Activated CD8-positive, alpha-beta memory T cell treated with anti-CD3 and anti-CD28 coated beads, Interleukin-2, amount 50 U/mL, for 4 hours (primary cell): ENCODE results near the gene CNTN1.
"Not testable (repeated sequence)": the region's sequence is repeated elsewhere in the genome, so short reads cannot be mapped to it uniquely, and the experiment has no call there.

Experiments used
- DNase-seq: peaks from one replicate; pipeline ENCODE4 v3.0.0-alpha.2; 2020

Gene CNTN1

DNA sequence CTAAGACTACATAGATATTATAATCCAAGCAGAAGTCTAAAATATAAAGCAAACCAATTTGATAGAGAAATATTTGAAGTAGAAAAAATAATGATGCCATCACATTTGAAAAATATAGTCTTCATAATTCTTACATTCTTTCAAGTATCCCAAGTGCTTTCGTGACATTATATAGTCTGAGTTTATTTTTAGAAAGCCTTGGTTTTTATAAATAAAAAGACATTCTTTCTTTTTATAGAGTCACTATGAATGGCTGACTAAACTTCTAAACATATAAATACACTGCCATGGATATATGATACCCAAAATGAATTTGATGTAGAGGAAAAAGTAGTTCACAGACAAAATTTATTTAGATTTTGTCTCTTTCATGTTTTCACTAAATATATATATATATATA lies 360.8 kb downstream of the CNTN1 start:
- no peak for DNase-seq

DNA sequence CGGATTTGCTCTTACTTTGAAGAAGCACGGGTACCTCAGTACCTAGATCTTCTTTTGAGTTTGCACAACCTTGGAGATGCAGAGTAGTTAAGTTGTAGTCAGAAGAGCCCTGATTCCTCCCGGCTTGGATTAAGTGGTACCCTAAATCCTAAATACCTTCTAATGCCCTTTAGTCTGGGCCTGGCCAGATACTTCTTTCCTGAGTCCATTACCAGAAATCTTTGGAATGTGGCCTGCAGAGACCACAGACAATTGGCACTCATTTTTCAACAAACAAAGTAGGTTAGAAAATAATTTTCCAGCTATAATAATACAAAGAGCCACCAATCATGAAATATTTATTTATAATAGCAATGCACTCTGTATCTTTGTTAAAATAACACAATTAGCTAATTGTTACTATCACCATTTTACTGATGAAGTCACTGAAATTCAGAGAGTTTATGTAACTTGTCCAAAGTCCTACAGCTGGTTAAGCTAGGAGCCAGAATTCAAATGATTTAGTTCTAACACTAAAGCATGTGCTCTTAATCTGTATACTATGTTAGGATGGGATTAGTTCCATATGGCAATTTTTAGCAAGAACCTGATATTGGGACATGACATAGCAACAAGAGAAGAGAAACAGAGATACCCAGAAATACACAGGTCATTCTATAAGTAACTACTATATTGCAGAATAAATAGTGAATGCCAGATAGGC lies 363.8 kb downstream of the CNTN1 start:
- DNase-seq: no peak

DNA sequence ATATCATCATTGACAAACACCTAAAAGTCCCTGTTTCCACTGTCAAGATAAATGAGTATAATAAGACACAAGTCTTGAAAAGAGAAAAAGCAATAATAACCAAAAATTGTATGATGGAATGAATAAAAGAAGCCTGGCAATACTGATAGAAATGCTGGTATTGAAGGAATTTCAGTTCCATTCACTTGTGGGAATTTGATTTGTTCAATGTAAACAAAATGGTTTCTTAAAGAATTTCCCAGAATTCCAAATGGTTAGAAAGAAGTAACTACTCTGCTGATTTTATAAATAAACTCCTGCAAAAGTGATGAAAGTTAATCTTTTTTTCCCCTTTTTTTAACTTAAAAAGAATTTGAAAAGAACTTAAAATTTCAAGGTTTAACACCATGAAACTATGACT lies 366.0 kb downstream of the CNTN1 start:
- no peak for DNase-seq

DNA sequence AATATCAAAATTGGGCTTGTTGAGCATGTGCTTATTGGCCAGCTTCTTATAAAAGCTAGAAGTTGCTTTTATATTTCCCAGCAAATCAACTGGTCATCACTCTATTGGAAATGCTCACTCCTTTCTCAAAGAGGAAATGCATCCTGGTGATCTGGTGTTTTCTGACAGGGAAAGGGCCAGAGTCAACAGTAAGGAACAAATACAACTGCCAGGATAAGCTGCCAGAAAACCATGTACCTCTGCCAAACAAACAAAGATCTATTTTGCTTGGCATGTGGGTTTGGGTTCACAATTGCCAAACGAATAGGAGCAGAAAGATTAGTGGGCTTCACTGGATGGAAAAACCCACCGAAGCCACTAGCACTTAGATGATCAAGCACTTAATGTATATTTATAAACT lies 369.0 kb downstream of the CNTN1 start:
- no peak for DNase-seq

DNA sequence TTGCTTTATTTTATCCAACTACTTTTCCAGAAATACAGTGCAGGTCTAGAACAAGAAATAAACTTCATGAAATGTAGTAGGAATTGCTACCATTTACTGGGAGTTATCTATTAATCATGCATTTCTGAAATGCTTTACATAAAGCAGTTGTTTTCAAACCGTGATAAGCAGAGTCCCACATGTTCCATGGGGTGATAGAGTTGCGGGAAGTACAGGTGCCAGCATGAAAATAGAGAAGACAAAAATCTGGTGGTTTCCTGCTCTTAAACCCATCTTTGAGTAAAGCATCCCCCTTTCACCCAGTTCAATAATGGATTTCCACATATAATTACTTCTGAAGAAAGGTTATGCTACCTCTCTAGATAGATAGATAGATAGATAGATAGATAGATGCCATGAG lies 372.2 kb downstream of the CNTN1 start:
- DNase-seq: no peak

DNA sequence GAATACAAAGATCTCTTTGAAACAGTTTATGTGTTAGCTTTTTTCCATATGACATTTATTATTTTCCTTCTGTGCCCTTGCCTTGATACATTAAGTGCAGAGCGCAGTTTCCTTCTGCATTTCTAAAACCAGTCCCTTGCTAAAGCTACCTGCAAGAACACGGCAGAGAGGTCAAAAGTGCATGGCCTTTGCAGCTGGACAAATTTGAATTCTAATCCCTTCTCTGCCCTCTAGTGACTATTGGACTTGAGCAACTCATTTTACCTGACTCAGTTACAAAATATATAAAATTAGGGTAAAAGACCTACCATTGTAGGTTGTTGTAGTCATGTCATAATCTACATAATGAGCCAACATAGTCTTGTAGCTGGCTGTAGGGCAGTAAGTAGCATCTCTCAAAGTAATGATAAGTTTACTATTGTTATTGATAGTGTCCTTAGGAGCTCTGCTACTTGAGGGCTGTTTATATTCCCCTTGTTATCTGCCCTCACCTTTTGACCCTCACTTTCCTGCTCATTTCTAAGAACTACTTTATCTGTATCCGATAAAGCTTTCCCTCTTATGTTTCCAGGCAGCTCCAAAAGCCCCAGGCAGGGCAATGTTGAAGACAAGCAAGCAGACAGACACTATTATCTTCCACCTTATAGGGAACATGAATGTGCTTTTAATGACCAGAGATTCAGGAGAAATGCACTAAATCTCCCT lies 375.9 kb downstream of the CNTN1 start:
- no peak for DNase-seq

DNA sequence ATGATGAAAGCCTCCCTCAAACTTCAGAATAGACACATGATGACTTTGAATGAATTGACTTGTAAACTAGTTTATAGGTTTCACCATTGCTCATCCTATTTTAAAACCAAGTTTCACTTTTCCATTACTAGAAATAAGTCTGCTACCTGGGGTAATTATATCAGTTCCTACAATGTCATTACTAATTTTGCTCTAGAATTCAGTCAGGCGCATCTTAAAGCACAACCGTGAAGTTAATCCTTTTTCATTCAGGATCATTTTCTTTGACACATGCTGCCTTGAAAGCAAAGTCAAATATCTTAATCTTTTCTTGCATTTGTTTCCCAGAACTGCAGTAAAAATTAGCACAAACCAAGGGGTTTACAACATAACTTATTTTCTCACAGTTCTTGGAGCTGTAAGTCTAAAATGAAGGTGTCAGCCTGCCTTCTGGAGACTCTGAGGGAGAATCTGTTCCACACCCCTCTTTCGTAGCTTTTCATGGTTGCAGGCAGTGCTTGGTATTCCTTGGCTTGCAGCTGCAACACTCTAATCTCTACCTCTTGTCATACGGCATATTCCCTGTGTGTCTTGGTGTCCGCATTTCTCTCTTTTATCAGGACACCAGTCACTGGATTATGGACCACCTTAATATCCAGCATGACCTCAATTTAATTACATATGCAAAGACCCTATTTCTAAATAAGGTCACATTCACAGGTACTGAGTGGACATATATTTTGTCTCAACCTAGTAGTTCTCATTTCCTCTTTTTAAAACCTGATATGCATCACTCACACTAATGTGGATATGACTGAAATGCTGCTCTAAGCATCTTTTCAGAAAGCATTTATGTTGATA lies 381.6 kb downstream of the CNTN1 start:
- no peak for DNase-seq

DNA sequence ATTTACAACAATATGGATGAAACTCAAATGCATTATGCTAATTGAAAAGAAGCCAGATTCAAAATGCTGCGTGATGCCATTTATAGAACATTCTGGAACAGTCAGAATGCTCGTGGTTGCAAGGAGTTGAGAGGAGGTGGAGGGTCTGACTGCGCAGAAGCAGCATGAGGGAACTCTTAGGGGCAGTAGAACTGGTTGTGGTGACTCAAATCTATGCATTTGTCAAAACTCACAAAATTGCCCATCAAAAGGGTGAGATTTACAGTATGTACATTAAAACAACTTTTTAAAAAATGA lies 382.2 kb downstream of the CNTN1 start:
- no peak for DNase-seq

DNA sequence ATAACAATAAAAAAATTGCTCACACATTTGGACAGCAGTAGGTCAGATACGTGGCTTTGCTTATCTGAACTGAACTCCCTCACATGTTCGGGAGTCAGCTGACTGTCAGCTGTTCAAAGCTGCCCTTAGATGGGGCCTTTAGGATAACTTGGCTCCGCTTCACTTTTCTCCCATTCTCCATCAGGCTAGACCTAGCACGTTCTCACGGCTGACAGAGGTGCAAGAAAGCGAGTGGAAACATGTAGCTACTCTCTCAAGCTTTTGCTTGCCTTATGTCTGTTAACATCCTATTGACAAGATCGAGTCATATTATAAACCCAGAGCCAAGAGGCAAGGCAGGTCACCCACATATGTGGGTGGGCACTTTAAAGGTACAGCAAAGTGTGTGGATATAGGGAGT lies 383.9 kb downstream of the CNTN1 start:
- DNase-seq: no peak

DNA sequence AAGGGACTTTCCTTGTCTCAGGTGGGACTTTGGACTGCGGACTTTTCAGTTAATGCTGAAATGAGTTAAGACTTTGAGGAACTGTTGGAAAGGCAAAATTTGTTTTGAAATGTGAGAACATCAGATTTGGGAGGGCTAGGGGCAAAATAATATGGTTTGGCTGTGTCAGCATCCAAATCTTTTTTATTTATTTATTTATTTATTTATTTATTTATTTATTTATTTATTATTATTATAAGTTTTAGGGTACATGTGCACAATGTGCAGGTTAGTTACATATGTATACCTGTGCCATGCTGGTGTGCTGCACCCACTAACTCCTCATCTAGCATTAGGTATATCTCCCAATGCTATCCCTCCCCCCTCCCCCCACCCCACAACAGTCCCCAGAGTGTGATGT lies 389.0 kb downstream of the CNTN1 start:
- not testable (repeated sequence) for DNase-seq

DNA sequence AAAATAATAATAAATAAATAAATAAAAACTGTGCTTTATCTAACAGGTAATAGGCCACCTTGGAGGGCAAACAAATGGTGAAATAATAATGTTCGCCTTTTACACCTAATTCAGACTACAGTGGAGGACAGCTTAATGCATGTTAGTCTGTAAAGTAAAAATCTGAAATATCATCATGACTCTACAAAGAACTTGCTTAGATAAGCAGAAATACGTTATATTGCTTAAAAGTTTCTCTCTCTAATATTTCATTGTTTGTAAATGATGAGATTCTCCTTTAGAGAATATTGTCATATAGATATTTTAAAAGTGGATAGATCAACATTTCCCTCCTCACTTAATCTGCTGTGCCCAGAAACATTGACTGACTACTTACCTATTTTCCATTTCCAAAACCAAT lies 397.2 kb downstream of the CNTN1 start:
- DNase-seq: no peak

DNA sequence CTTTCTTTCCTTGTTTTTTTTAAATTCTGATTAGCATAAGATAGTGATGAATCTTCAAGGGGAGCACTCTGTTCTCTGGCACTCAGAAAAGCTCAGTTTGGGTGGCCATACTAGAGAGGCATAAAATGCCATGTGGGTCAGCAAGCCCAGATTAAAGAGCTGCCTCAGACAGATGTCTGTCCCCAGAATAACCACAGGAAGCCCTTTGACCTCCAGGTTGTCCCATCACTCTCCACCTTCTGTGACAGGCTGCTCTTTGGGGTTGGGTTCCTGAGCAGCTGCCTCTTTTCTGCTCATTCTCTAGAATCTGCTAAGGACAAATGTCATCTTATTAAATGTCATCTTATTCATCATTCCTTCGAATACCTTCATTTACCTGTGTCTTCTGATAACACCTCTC lies 399.9 kb downstream of the CNTN1 start:
- no peak for DNase-seq

DNA sequence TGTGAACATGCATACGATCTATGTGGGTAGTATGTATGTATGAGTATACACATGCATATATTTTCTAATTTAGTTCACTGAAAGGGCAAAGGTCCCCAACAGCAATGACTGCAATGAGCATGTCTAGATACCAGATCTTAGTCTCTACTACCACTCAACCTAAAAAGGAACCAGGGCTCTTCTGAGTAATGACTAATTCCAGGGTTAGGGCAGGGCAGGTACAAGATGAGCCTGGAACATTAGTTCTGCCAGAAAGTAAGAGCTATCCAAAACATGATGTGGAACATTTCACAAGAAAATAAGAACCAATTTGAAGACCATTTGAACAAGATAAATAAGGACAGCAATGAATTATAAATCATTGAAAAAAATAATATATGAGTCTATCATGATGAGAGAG lies 404.6 kb downstream of the CNTN1 start:
- no peak for DNase-seq

DNA sequence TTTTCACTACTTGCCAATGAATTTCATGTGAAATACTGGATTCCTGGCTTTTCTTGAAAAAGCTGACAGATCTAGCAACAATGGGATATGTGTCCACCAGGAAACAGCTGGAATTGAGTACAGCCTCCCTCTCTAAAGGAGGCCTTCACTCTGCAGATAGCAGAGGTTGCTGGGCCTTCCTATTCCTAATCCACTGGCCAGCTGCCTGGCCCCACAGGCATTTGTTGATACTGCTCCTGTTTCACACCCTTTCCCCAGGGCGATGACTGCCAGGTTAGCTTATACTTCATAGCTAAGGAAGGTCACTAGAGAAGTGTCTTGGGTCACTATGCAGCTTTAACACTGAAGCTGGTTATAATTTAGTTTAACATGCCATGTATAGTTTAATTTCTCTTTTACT lies 408.3 kb downstream of the CNTN1 start:
- DNase-seq: no peak

DNA sequence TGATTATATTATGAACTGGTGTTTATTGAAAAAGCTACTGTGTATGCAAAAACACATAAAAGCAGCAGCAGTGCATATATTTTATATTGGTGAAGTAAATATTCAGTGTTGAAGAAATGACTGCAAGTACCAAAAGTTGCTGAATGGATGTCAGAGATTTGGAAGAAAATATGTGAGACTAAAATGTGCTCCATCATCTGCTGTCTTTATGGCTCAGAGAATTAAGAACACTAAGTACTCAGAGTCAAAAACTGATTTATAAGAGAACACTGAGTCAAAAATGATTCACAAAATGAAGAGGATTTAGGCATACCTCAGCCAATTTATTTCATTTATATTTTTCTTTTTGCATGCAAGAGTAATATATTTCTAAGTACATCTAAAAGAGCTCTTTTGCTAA lies 409.6 kb downstream of the CNTN1 start:
- DNase-seq: no peak

DNA sequence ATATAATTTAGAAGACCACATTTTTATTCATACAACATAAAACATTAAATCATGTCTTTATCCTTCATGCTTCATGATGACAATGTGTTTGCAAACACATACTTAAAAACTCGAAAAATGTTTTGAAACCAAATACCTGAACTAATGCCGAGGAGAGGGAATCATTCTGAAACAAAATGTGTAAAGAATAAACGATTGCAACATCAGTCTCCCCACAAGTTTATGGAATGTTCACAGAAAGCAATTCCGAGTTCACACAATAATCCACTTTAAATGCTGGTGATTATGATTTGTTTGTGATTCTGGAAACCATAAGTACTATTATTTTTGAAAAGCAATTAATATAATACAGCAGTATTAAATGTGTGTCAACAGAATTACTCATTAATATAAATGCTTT lies 411.4 kb downstream of the CNTN1 start:
- DNase-seq: no peak

DNA sequence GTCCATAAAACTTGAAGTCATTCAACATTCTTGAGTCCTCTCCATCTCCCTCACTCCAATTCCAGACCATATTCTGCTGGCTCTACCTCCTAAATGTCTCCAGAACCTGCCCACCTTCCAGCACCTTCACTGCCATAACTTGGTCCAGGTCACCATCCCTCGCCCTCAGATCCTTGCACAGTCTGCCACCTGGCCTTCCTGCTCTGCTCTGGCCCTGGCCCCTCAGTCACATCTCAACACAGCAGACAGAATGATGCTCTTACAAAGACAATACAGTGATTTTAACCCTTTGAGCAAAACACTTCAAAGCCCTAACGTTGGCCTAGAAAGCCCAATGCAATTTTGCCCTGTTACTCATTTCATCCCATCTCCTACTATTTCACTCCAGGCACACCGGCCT lies 414.1 kb downstream of the CNTN1 start:
- DNase-seq: no peak

DNA sequence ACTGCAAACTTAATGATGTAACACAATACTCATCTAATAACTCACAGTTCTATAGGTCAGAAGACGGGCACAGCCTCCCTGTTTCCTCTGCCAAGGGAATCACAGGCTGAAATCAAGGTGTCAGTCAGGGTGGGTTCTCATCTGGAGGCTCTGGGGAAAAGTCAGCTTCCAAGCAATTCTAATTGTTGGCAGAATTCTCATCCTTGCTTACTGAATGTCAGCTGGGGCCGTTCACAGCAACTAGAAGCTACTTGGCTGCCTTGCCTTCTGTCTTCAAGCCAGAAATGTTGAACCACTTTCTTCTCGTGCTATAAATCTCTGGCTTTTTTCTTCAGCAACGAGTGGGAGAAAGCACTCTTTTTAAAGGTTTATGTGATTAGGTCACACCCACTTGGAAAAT lies 415.8 kb downstream of the CNTN1 start:
- DNase-seq: no peak

DNA sequence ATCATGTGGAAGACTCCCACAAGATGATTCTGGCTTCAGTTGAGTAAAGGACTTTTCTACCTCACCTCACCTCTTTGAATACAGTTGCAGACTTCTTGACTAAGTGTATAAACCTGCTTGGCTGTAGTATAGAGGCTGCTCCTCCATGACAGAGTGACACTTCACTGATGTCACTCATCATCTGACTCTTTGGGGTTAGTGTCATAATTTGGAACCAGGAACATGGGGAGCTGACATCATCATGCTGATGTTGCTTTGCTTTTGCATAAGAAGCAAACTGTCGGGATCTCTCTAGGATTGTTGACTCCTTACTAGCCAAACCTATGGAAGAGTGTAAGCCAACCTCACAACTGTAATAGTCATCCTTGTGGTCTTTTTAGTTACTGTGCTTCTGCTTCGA lies 420.7 kb downstream of the CNTN1 start:
- DNase-seq: no peak

DNA sequence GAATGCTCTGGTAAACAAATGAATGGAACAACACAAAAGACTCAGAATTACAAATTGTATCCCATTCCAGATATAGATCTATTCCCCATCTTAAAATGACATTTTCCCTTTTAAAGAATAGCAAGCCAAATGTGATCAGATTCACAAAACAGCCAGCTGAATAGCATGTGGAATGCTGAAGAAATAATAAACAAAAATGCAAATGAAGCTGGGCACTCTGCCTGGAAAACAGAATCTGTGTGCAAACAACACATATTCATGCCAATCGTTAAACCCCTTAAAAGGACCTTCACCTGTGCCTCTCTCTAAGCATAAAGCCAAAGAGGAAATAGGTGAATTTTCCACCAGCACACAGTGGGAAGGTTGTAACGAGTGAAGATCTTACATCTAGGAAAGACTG lies 428.0 kb downstream of the CNTN1 start:
- no peak for DNase-seq

DNA sequence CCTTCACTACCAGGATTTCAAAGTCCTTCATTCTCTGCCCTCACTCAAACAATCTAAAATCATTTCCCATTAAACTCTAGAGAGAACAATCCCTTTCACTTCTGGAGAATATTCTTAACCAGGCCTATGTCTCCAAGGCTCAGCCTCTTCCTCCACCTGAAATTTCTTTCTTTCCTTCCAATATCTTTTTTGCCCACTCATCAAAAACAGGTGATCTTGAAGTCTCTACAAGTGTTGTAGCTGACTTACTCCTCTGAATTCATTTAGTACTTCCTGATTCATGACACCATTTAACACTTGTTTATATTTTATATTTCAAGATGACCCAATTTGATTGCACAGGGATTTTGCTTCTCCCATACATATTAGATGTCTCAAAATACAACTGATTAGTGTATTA lies 429.1 kb downstream of the CNTN1 start:
- no peak for DNase-seq
